Hematopoietic multipotent progenitor cell (in vitro differentiated cells): ENCODE data around the gene NHERF1. TPM values are rescaled to one million over a fixed set of nuclear protein-coding genes. Genes with fewer than 3 reads are reported as not detected.

Experiments used
- DNase-seq, 3 donors: peaks; one replicate each; pipeline ENCODE4 v3.0.0-alpha.2; 2011 to 2015; ENCODE audit warnings: low read depth in 2 of 3, low spot score in 2 of 3
- total RNA-seq: library from RNA; depleted of rRNA; stranded (reverse); fragments of >200 nt; gene quantifications from one replicate; pipeline ENCODE4 v1.2.3, GENCODE V29; 2012

Gene NHERF1
- total RNA-seq, 1 donor: 74.6 TPM

DNA sequence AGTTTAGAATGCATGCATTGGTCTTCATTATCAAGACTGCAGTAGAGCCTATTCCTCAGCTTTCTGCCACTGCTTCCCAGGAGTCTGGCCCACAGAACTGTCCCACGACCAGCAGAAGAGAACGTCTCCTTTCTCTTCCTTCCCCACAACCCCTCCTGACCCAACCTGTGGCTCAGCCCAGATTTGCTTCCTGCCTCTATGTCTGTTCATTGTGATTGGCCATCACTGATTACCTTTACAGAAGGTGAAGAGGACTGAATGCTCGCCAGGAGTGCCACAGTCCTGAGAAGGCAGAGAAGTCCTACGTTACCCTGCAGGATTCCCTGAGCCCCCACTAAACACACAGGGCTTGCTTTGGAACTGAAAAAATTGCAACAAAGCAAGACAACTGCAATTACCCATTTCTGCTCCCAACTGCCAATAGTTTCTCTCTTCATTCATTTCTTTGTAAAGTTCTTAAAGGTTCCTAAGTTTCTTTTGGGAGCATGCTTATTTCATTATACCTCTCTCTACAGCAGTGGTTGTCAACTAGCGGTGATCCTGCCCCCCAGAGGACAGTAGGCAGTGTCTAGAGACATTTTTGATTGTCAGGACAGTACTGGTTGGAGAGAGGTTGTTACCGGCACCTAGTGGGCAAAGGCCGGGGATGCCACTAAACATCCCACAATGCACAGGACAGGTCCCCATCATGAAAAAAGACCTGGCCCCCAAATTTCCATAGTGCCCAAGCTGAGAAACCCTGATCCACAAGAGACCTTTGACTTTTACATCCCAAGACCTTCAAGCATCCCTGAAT lies 32.2 kb downstream of the NHERF1 start:
- DNase-seq: peak in 2 of 3 donors; percentile 68 to 80

DNA sequence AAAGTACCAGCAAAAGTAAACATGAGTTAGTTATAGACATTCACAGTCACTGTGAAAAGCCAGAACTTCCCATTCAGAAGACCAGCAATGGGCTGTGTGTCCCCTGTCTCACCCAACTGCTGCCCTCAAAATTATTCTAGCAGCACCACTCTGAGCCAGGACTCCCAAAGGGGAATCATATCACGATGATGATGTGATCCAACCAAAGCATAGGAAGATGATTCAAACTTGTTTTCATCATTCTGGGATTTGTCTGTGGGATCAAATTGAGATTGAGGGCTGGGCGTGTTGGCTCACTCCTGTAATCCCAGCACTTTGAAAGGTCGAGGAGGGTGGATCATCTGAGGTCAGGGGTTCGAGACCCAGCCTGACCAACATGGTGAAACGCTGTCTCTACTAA lies 34.1 kb downstream of the NHERF1 start:
- DNase-seq: no peak

DNA sequence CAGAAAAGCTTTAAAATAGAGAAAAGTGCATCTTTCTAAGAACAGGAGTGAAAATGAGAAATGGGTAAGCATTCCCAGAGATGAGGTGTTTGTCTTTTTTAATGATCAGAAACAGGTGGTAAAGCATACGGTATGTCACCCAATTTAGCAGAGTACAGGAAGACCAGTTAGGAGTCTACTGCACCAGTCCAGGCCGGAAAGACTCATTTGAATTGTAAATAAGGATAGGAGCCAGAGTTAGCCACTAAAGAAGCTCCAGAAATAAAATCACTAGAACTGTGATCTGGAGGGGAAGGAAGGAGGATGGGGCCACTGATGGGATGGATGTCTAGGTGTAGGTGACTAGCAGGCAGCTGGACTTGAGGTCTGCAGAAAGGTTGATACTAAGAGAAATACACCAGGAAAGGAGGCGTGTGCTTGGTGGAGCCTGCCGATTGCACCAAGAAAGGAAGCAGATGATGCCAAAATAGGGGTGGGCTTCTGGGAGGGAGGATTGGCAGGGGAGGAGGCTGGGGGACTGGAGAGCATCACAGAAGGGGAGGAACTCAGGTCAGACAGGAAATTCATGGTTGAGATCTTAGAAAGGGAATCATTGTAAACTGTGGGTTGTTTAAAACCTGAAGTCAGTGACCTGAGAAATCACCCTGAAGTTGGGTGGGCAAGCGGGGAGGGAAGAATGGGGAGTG lies 35.8 kb downstream of the NHERF1 start:
- DNase-seq: peak in 1 of 3 donors; percentile 58

DNA sequence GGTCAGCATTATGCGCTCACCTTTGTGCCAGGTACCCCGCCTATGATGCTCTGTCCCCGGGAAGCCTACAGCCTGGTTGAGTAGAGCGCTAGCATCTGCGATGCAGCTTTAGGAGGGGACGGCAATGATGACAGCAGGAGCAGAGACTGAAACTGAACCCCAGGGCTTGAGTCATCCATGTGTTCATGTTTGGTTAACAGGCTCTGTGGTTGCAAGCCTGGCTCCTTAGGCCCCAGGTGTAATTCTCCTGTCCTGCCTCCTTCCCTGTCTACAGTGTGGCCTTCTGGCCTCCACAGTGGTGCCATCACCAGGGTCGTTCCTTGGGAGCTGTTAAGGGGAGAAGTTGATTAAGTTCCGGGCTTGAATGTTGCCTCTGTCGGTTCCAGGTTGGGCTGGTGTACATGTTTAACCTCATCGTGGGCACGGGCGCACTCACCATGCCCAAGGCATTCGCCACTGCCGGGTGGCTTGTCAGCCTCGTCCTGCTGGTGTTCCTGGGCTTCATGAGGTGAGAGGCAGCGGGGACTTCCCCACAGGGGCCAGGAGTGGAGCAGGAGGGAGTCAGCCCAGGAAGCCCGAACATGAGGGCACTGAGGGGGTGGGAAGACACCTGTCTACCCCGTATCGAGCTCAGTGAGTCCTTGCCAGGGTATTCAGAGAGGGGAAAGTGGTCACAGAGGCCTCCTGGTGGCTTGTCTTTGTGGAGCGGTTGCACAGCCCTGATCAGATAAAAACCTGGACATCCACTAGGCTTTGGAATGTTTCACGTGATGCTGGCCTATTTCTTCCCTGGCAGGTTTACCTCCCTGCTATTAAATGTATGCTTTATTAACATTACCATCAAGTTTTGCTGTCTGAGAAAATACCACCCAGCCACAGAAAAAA lies 36.9 kb downstream of the NHERF1 start:
- DNase-seq: no peak

DNA sequence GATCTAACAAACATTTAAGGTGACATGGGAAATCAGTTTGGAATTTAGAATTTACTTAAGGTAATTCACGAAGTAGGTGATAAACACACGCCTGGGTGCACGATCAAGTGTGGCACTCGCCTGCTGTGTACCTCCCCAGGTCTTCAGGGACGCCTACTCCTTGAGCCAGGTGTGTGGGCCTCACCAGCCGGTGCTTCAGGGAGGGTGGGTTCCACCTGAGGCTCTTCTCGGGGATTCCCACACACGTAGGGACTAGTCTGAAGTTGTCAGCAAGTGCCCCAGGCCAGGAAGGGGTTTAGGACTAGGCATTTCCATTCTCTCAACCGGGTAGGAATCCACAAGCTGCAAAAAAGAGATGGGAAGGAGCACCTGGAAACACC lies 37.5 kb downstream of the NHERF1 start:
- DNase-seq: no peak

DNA sequence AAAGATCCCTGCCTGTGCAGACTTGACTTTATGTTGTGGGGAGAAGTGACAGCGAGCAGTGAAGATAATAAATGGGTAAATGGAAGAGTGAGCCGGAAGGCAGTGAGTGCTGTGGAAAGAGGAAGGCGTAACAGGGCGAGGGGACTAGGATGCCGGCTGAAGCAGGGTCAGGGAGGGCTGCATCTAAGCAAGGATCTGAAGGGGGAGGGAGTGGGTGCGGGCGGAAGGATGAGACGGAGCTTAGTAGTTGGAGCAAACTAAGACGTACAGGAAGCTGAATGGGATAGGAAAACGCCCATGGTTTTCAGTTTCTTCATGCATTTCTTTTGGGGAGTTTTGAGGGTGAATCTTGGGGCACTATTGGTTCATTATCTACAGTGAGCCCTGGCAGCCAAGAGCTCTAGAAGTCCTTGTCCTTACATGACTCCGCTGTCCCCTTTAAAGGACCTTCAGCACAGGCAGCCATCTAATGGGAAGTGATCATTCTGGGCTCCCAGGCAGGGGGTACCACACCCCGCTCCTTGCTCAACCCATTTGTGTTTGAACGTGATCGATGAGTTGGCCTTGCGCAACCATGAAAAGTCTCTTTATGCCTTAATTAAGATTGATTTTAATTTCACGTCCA lies 38.1 kb downstream of the NHERF1 start:
- DNase-seq: peak in 1 of 3 donors; percentile 42

DNA sequence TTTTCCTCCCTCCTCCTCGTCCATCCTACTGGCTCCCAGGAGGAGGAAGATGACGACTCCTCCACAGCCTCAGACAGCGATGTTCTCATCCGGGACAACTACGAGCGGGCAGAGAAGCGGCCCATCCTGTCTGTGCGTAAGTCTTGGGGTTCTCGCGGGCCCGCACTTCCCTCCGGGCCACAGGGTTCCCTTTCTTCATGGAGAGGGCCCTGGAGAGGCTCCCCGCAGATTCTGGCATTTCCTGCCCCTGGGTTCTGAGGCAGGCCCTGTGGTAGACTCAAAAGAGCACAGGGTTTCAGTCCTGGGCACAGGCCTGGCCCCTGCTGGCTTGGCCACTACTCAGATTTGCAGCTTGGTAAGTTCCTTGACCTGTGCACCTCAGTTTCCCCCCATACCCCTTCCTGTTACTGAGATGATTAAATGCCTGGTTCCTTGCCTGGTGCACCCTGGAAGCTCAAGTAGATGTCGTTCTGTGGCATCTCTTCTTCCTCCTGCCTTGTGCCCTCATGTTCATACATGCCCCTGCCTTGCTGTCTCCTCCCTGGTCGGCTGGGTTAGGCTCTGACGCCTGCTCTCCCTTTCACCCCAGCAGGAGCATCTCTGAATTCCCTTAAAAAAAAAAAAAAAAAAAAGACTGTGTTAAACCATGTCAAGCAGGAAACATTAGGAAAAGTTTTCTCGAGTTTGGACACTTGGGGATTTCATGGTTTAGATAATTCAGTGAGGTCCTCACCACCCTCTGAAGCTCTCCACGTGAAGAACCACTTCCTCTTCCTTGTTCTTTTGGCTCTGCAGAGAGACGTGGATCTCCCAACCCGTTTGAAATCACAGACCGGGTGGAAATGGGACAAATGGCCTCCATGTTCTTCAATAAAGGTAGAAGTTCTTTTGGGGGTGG lies 42.0 kb downstream of the NHERF1 start:
- DNase-seq: no peak

DNA sequence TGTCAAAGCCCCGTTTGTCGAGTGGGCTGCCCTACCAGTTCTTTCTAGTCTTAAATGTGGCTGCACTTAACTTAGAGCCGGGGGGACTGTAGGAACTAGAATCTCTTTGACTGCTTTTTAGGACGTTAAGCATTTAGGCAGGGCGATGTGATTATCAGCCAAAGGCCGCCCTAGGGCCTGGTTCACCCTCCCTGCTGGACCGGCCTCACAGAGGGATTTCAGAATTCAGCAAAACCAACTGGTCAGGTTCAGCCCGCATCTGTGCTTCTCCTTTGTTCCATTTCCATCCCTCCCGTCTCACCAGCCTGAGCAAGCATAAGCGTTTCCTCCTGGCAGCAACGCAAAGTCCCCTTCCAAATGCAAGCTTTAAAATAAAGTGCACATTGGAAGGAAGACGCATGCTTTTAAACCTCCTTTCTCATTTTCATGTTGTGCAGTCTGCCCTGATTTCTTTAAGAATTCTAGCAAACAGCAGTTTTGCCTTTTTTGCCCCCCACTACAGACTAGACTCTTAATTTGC lies 44.2 kb downstream of the NHERF1 start:
- DNase-seq: no peak

DNA sequence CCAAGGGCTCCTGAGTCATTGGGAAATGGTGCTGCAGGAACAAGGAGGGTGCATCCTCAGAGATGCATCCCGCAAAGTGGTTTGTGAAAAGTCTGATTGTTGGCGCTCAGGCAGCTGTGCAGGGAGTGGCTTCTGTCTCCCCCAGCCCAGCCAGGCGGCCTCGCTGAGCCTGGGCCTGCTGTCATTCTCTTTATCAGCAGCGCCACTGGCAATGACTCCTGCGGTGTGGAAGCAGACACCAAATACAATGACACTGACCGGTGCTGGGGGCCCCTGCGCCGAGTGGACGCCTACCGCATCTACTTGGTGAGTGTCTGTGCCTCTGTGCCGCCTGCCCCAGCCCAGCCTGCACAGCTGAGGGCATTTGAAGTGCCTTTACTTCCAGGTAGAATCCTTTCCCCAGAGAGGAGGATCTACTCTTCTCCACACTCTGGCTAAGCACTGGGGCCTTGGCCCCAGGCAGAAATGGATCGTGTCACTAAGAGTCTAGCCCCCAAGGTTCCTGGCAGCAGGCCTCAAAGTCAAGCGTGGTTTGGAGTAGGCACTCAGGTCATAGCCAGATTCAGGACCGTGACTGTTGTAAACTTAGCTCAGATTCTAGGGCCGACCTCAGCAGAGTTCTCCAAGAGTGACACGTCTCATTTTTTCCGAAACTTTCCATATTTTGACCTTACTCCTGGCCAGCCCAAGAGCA lies 47.0 kb downstream of the NHERF1 start:
- no peak for DNase-seq

DNA sequence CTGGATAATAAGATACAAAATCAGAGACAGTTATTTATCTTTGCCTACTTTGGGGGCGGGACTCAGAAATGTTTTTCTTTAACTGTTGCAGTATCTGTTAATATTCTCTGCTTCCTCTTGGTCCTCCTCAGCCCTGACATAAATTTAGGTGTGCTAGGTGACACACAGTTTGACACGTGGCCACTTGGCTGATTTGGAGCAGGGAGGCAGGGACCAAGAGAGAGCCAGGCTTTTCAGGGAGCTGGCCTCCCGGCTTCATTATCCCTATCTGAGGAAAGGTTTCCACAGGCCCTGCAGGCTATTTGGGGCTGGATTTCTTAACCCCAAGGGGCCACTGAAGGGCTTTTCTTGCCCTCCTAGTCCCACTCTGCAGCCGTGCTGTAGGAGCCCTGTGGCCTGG lies 47.8 kb downstream of the NHERF1 start:
- DNase-seq: no peak

DNA sequence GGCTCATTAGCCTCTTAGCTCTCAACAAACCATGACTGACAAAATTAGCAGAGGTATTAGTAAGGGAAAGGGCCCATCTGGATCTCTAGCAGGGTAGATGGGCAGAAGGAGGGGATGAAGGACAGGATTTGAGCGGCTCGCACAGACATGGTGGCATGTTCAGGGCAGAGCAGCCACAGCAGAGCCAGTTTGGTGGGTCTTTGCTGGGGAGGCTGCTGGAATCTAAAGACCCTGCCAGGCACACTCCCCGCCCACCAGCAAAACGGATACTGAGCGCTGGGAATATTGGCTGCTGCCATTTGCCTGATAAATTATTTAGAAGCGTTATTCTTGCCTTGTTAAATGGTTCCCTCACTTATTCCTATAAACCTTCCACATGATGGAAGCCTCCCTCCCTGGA lies 48.4 kb downstream of the NHERF1 start:
- DNase-seq: no peak

DNA sequence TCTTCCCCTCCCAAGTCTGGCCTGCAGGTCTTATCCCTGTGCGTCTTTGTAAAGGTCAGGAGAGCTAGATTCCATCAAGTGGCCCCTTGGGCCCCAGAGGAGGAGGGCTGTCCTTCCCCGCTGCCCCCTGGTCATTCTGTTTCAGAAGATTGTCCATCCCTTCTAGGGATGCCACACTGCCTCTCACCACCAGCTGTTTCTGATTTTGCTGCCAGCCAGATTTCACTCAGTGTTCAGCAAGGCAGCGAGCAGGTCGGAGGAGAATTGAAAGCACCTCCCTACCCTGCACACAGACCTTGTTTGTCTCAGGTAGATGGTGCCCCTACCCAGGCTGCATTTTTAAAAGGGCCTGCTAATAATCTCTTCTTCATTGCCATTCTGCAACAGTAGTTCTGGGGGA lies 49.4 kb downstream of the NHERF1 start:
- DNase-seq: no peak

DNA sequence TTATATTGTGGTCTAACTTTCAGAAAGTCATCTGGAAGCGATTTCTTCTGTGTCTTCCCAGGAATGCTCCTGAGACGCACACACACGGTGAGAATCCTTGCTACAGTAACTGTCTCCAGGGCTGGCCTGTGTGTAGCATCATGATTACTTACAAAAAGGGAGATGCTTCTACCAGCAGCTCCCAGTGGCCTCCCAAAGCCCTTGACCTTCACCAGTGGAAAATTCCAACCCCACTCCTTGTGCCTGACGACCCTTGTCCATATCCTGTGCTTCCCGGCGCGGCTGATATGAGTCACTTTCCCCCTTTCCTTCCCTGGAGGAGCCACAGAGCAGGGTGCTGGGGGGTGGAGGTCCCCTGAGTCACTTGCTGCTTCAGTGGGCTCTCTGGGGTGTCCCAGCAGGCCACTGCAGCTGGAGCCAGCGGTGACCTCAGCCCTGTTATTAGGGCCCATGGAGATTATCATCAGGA lies 49.8 kb downstream of the NHERF1 start:
- DNase-seq: no peak

DNA sequence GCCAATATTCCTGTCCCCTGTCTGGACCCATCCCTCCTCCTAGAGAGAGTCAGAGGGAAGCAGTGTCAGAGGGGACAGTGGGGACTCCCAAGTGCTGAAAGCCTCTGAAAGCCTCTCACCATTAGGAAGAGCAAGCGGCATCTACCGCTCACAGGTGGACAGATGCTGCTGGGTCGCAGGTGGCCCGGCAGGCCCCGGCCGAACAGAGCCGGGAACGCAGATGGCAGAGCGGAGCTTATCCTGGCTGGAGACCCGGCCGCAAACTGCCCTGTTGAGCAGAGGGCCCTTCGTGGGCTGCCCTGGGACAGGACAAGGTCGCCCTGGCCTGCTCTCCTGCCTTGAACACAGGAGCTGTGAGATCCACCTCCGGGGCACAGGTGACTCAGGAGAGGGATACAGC lies 50.7 kb downstream of the NHERF1 start:
- no peak for DNase-seq

DNA sequence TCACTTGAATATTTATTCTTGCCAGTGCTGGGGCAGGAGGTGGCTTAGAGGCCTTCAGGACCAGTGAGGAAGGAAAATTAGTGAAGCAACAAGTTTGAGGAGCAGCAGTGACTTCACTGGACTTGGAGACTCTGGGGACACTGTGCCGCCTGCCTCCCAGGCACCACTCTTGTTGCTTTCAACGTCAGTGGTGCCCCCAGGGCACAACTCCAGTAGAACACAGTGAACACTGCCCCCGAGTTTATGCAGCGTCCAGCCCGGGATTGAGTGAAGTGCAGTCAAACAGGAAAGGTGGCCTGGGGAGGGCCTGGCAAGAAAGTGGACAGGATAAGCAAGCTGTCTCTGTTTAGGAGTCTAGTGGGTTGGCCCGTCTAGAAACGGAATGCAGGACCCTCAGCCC lies 52.1 kb downstream of the NHERF1 start:
- DNase-seq: no peak

DNA sequence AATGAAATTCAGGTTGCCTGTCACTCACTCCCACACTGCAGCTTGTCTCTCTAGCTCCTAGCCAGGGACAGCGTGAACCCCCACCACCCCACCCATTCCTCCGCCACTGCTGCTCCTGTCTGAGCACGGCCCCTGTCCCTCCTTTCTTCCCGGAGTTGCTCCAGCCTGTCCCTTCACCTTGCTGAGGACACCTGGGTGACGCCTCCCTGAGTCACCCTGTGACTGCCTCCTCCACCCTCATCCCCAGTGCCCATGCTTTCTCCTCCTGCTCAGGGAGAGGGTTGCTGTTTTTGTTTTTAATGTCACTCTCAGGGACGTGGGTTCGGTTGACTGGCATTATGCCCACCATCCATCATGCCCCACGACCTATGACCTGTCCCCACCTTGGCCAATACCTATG lies 53.5 kb downstream of the NHERF1 start:
- DNase-seq: no peak

DNA sequence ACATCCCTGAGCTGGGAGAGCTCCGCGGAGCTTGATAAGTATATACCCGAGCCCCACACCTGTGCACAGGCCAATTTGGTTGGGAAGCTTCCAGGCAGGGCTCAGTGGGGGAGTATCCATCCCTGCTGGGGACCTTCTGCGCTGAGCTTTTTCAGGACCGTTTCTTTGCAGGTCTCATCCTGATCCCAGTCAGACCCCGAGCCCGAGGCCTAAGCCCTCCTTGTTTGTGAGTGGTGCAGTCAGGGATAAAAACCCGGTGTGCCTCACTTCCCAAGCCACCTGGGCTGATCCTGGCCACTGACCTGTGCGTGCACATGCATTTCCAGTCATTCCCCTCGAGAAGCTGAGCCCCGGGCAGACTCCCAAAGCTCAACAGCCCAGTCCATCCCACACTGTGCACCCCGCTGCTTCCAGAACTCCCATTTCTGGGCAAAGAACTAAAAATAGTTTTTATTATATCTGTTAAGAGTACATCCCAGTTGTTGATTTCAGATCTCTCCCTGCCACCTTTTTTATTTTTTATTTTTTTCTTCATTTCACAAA lies 55.0 kb downstream of the NHERF1 start:
- DNase-seq: no peak

DNA sequence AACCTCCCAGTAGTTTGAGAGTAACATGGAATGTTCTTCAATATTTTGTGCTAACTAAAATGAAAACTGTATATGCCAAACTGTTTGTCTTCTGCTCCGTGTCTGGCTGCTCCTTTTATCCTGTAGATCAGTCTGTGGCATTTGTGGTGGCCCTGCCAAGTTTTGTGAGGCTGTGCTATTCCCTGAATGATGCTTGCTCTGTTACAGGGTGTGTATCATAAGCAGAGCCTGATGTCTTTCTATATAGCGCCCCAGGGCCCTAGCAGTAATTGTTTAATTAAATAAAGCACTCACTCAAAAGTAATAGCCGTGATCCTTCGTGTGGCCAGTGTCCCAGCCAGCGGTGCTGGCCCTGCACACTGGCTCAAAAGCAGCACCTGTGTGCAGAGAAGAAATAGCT lies 55.5 kb downstream of the NHERF1 start:
- no peak for DNase-seq

DNA sequence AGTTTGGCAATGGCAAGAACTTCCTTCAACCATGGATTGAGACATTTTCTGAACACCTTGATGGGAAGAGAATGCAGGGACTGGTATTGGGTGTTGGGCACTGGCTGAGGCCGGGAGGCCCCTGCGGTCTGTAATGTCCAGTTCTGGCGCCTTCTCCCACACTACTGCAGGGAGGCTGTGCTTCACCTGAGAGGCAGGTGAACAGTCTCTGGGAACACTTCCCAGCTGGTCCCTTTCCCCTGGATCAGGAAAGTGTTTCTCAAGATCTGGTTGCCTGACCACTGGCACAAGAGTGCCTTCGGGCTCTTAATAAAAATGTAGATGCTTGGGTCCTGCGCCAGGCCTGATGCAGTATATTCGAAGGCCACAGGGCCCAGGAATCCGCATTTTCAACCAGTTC lies 56.3 kb downstream of the NHERF1 start:
- DNase-seq: no peak
